MCF 10A (cell line): ENCODE measurements around the gene POU6F1. TPM values are rescaled to one million over a fixed set of nuclear protein-coding genes. Genes with fewer than 3 reads are reported as not detected.

ENCODE experiments used
- BruUV-seq: library from RNA; stranded (reverse); fragments of 400-500 nt; replicated peaks from 2 replicates; lab custom pipeline; 2021; lab: Mats Ljungman, UMichigan
- CTCF ChIA-PET: fragments of 300-600 bp; sonication (Branson Sonifier 250); formaldehyde crosslinking; extraction: SDS; loops from one replicate; lab custom pipeline; 2021; ENCODE audit warnings: antibody characterized with exemption, inconsistent platforms; lab: Yijun Ruan, JAX
- POLR2A ChIA-PET: fragments of 300-600, 350-650 bp; sonication (Branson Sonifier 250); formaldehyde crosslinking; extraction: SDS; loops from one replicate; lab custom pipeline; 2020; ENCODE audit warnings: antibody characterized with exemption, inconsistent platforms; lab: Yijun Ruan, JAX
- DNase-seq: peaks from one replicate; pipeline ENCODE4 v3.0.0-alpha.2; 2018; ENCODE audit not compliant: unreplicated experiment
- H3K27ac Mint-ChIP-seq: one replicate; pipeline ENCODE4 v1.8.0; 2022; ENCODE audit warnings: mild to moderate bottlenecking, low read depth, mixed read lengths; ENCODE audit not compliant: unreplicated experiment
- H3K27me3 Mint-ChIP-seq: one replicate; pipeline ENCODE4 v1.8.0; 2022; ENCODE audit warnings: mixed read lengths; ENCODE audit not compliant: insufficient read depth, unreplicated experiment
- H3K36me3 Mint-ChIP-seq: one replicate; pipeline ENCODE4 v1.8.0; 2022; ENCODE audit warnings: mild to moderate bottlenecking, moderate library complexity, mixed read lengths; ENCODE audit not compliant: insufficient read depth, unreplicated experiment
- H3K4me1 Mint-ChIP-seq: one replicate; pipeline ENCODE4 v1.8.0; 2022; ENCODE audit warnings: mixed read lengths; ENCODE audit not compliant: insufficient read depth, unreplicated experiment
- H3K4me3 Mint-ChIP-seq: one replicate; pipeline ENCODE4 v1.8.0; 2022; ENCODE audit warnings: mild to moderate bottlenecking, moderate library complexity, mixed read lengths; ENCODE audit not compliant: unreplicated experiment
- H3K9me3 Mint-ChIP-seq: one replicate; pipeline ENCODE4 v1.8.0; 2022; ENCODE audit warnings: mixed read lengths; ENCODE audit not compliant: unreplicated experiment
- CTCF ChIP-seq: fragments of 200-600 bp; IDR thresholded peaks from one replicate; pipeline ENCODE4 v1.8.0; 2022; ENCODE audit warnings: antibody characterized with exemption, mild to moderate bottlenecking; ENCODE audit not compliant: unreplicated experiment
- intact Hi-C: fragments of 100-400 bp; cut with micrococcal nuclease; formaldehyde crosslinking; loops from 2 replicates; pipeline ENCODE4 v1.14.1; 2022
- total RNA-seq: library from RNA; stranded (reverse); gene quantifications from 2 replicates; pipeline ENCODE4 v1.2.3, GENCODE V29; 2022

POU6F1 gene
- total RNA-seq, 1 experiment from 2014 or later: 3.0 TPM

- TF ChIP-seq CTCF: no peak
- Mint-ChIP-seq H3K9me3 (no peaks in the 10 kb centered on the region), H3K4me1 (peaks cover 6% of the 10 kb centered on the region), H3K4me3 (peak overlapping the region; percentile 74), H3K27me3 (no peaks in the 10 kb centered on the region), H3K27ac (peak overlapping the region; percentile 85), H3K36me3 (no peaks in the 10 kb centered on the region)
- no TSS peak for BruUV-seq
- POLR2A ChIA-PET: interaction anchor here (0.6 to 3.3 kb wide), 15 partner anchors 10 to 392 kb away, joined by 3 to 38 read pairs (median 4); partner anchors contain the start of genes CSRNP2 and DAZAP2
- CTCF ChIA-PET: interaction anchor here (0.6 to 1.6 kb wide), 4 partner anchors 8 to 633 kb away, joined by 3 to 7 read pairs (median 4); no protein-coding TSS in a partner anchor
- no peak for DNase-seq
- intact Hi-C loops: loop anchor here (1.0 to 5.0 kb wide), 3 partner anchors 21 to 171 kb away; partner anchors contain the start of genes LETMD1 and TFCP2
These were observed 822 bp upstream of the POU6F1 start for GRCh38 chr12:51218607-51219161.

GRCh38 chr12:51217133-51217967, 512 bp downstream of the POU6F1 start:
- BruUV-seq: no TSS peak
- no peaks in the 10 kb centered on the region for H3K36me3 Mint-ChIP-seq
- H3K9me3 Mint-ChIP-seq: no peaks in the 10 kb centered on the region
- POLR2A ChIA-PET: interaction anchor here (0.7 to 3.3 kb wide), 12 partner anchors 12 to 390 kb away, joined by 3 to 38 read pairs (median 5); partner anchors contain the start of gene DAZAP2
- H3K4me1 Mint-ChIP-seq: peaks cover 6% of the 10 kb centered on the region
- H3K4me3 Mint-ChIP-seq: peak overlapping the region; percentile 74
- H3K27ac Mint-ChIP-seq: peak overlapping the region; percentile 85
- intact Hi-C loops: loop anchor here (5.0 kb wide), 1 partner anchor 170 kb away; the partner anchor contains the start of gene LETMD1
- TF ChIP-seq CTCF: no peak
- H3K27me3 Mint-ChIP-seq: no peaks in the 10 kb centered on the region
- CTCF ChIA-PET: interaction anchor here (1.6 kb wide), 2 partner anchors 13 kb away, joined by 5 to 7 read pairs; no protein-coding TSS in a partner anchor
- DNase-seq: peak; percentile 24

- H3K9me3 Mint-ChIP-seq: no peaks in the 10 kb centered on the region
- H3K27me3 Mint-ChIP-seq: no peaks in the 10 kb centered on the region
- TF ChIP-seq CTCF: no peak
- no peaks in the 10 kb centered on the region for H3K36me3 Mint-ChIP-seq
- DNase-seq: no peak
- H3K4me3 Mint-ChIP-seq: peak overlapping the region; percentile 74
- POLR2A ChIA-PET: interaction anchor here (1.0 to 3.3 kb wide), 4 partner anchors 12 to 133 kb away, joined by 4 to 38 read pairs (median 6); partner anchors contain the start of genes CSRNP2 and DAZAP2
- no TSS peak for BruUV-seq
- H3K27ac Mint-ChIP-seq: no peak overlapping the region
- CTCF ChIA-PET: no interaction called here
- intact Hi-C loops: loop anchor here (5.0 kb wide), 1 partner anchor 169 kb away; the partner anchor contains the start of gene LETMD1
- H3K4me1 Mint-ChIP-seq: peaks cover 6% of the 10 kb centered on the region
These were observed 1.2 kb downstream of the POU6F1 start for GRCh38 chr12:51216642-51217041.
